ENCODE results near the gene ANKRD23.

- TF ChIP-seq CTCF (IDR thresholded peaks at IDR 0.05; ENCODE audit: low read depth, low read length) (no peak), EZH2phosphoT487 (IDR thresholded peaks at IDR 0.05; ENCODE audit: low read depth) (no peak)
These were observed 41.8 kb downstream of the ANKRD23 start for GRCh38 chr2:96801786-96802595.
